ENCODE results near the gene HEBP1.
A peak's percentile ranks its signal among the peaks of the same experiment; 100 is the strongest.

The HEBP1 gene

DNA sequence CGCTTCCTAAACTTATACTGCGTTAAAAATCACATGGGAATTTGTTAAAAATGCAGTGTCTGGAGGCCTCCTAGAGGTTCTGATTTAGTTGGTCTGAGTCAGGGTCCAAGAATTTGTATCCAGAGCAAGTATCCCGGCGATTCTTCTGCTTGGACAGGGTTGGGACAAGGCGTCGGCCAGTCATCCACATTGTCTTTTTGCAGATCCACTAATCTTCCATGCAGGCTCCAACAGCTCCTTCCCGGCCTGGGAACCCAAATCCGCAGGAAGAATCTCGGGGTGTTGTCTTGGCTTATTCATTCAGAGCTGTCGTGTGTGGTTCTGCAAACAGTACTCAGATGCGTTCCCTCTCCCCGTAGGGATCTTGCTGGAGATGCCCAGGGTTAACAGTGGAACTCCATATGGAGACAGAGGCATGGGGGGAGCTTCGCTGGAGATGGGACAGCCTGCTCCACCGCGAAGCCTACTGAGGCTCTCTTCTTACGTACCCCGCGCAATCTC, 73.4 kb downstream of the HEBP1 start:
- peak overlapping the region; percentile 37 to 47 for H3K4me3 ChIP-seq (ENCODE audit: low read depth in 1 of 2, low read length in 2 of 2)
- H3K4me1 ChIP-seq (ENCODE audit: control insufficient read depth in 1 of 2, insufficient read depth in 2 of 2, low read length in 2 of 2): peaks cover 9 to 10% of the 10 kb centered on the region in 2 donors
- no peaks in the 10 kb centered on the region for H3K27me3 ChIP-seq (ENCODE audit: control insufficient read depth in 1 of 2, insufficient read depth in 2 of 2, low read length in 2 of 2)
- H3K9me3 ChIP-seq (ENCODE audit: control insufficient read depth in 1 of 2, low read length in 2 of 2): no peaks in the 10 kb centered on the region
- no peak overlapping the region for H3K27ac ChIP-seq (ENCODE audit: low read depth, low read length)
- no peak overlapping the region for H3K9ac ChIP-seq (ENCODE audit: low read depth in 1 of 2, low read length in 2 of 2)
- peaks cover 0 to 3% of the 10 kb centered on the region in 2 donors for H3K36me3 ChIP-seq (ENCODE audit: control insufficient read depth in 1 of 2, insufficient read depth in 2 of 2, low read length in 2 of 2)

DNA sequence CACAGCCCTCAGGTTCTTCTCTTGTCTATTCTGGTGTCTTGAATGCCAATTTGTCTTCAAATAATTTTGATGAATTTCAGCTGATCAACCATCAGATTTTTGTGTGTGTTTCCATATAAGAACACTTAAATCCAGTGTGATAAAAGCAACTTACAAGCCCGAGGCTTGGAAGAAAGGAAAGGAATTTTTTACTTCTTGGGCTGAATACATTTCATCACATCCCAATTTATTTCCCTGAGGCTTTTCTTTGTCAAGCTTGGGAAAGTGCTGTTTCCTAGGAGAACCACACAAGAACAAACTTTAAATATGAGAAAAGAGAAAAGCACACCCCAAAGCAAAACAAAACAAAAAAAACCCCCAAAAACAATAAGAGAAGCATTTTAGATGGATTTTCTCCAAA, 74.7 kb downstream of the HEBP1 start:
- H3K9ac ChIP-seq (ENCODE audit: low read depth in 1 of 2, low read length in 2 of 2): no peak overlapping the region
- H3K4me1 ChIP-seq (ENCODE audit: control insufficient read depth in 1 of 2, insufficient read depth in 2 of 2, low read length in 2 of 2): peaks cover 9 to 10% of the 10 kb centered on the region in 2 donors
- H3K9me3 ChIP-seq (ENCODE audit: control insufficient read depth in 1 of 2, low read length in 2 of 2): no peaks in the 10 kb centered on the region
- H3K36me3 ChIP-seq (ENCODE audit: control insufficient read depth in 1 of 2, insufficient read depth in 2 of 2, low read length in 2 of 2): peaks cover 0 to 3% of the 10 kb centered on the region in 2 donors
- H3K4me3 ChIP-seq (ENCODE audit: low read depth in 1 of 2, low read length in 2 of 2): no peak overlapping the region
- no peak overlapping the region for H3K27ac ChIP-seq (ENCODE audit: low read depth, low read length)
- no peaks in the 10 kb centered on the region for H3K27me3 ChIP-seq (ENCODE audit: control insufficient read depth in 1 of 2, insufficient read depth in 2 of 2, low read length in 2 of 2)
